HPDE6-E6E7 (cell line): Measurements from ENCODE around the gene NCKAP5.
"Not testable (repeated sequence)": the region's sequence is repeated elsewhere in the genome, so short reads cannot be mapped to it uniquely, and the experiment has no call there.

ENCODE experiments used
- DNase-seq: peaks from one replicate; pipeline ENCODE4 v3.0.0; 2011; ENCODE audit warnings: missing footprints; ENCODE audit errors: extremely low spot score

The NCKAP5 gene

GRCh38 chr2:133497270-133497893, 70.9 kb downstream of the NCKAP5 start:
- no peak for DNase-seq

GRCh38 chr2:133496501-133497269, 71.6 kb downstream of the NCKAP5 start:
- no peak for DNase-seq

- no peak for DNase-seq
Measured at GRCh38 chr2:133495226-133495625, 73.0 kb downstream of the NCKAP5 start.

- no peak for DNase-seq
Measured at GRCh38 chr2:133492719-133493380, 75.4 kb downstream of the NCKAP5 start.

GRCh38 chr2:133490411-133490980, 77.8 kb downstream of the NCKAP5 start:
- DNase-seq, result no peak

GRCh38 chr2:133489641-133490410, 78.4 kb downstream of the NCKAP5 start:
- no peak for DNase-seq

GRCh38 chr2:133489146-133489545, 79.1 kb downstream of the NCKAP5 start:
- no peak for DNase-seq

GRCh38 chr2:133486771-133487191, 81.5 kb downstream of the NCKAP5 start:
- no peak for DNase-seq

- DNase-seq, result no peak
Measured at GRCh38 chr2:133485868-133486267, 82.4 kb downstream of the NCKAP5 start.

GRCh38 chr2:133484784-133485183, 83.5 kb downstream of the NCKAP5 start:
- DNase-seq, result no peak

GRCh38 chr2:133484106-133484505, 84.2 kb downstream of the NCKAP5 start:
- DNase-seq, result no peak

- DNase-seq, result no peak
Measured at GRCh38 chr2:133483181-133483580, 85.1 kb downstream of the NCKAP5 start.

- DNase-seq, result no peak
Measured at GRCh38 chr2:133480707-133481429, 87.4 kb downstream of the NCKAP5 start.

- peak; percentile 88 for DNase-seq
Measured at GRCh38 chr2:133477616-133477990, 90.7 kb downstream of the NCKAP5 start.

GRCh38 chr2:133476931-133477615, 91.2 kb downstream of the NCKAP5 start:
- no peak for DNase-seq

- no peak for DNase-seq
Measured at GRCh38 chr2:133476286-133476685, 92.0 kb downstream of the NCKAP5 start.

GRCh38 chr2:133475610-133476009, 92.7 kb downstream of the NCKAP5 start:
- peak; percentile 41 for DNase-seq

- not testable (repeated sequence) for DNase-seq
Measured at GRCh38 chr2:133470446-133470845, 97.8 kb downstream of the NCKAP5 start.

- DNase-seq, result no peak
Measured at GRCh38 chr2:133462811-133463210, 105.5 kb downstream of the NCKAP5 start.

- no peak for DNase-seq
Measured at GRCh38 chr2:133461484-133461883, 106.8 kb downstream of the NCKAP5 start.
